SKM-1 treated with dmso at 0.1 percent for 144 hours (cell line): ENCODE data around the gene CNTNAP5.

ENCODE experiments used
- DNase-seq: peaks from one replicate; lab custom pipeline; 2025; ENCODE audit not compliant: unreplicated experiment; lab: John Stamatoyannopoulos, UW

The CNTNAP5 gene

GRCh38 chr2:124424074-124424473 lies 399.0 kb downstream of the CNTNAP5 start:
- DNase-seq, result no peak

- no peak for DNase-seq
These were observed 401.0 kb downstream of the CNTNAP5 start for GRCh38 chr2:124426122-124426521.

- no peak for DNase-seq
These were observed 401.5 kb downstream of the CNTNAP5 start for GRCh38 chr2:124426625-124427024.

- DNase-seq, result no peak
These were observed 412.7 kb downstream of the CNTNAP5 start for GRCh38 chr2:124437811-124438210.

GRCh38 chr2:124450481-124450880 lies 425.4 kb downstream of the CNTNAP5 start:
- no peak for DNase-seq

GRCh38 chr2:124476291-124476690 lies 451.2 kb downstream of the CNTNAP5 start:
- DNase-seq, result no peak

GRCh38 chr2:124478761-124479160 lies 453.7 kb downstream of the CNTNAP5 start:
- no peak for DNase-seq

GRCh38 chr2:124480958-124481357 lies 455.9 kb downstream of the CNTNAP5 start:
- no peak for DNase-seq

GRCh38 chr2:124482044-124482443 lies 457.0 kb downstream of the CNTNAP5 start:
- no peak for DNase-seq

- no peak for DNase-seq
These were observed 457.5 kb downstream of the CNTNAP5 start for GRCh38 chr2:124482551-124482950.

- DNase-seq, result no peak
These were observed 460.6 kb downstream of the CNTNAP5 start for GRCh38 chr2:124485659-124486058.

- no peak for DNase-seq
These were observed 464.6 kb downstream of the CNTNAP5 start for GRCh38 chr2:124489686-124490085.

- no peak for DNase-seq
These were observed 476.6 kb downstream of the CNTNAP5 start for GRCh38 chr2:124501575-124502152.

- DNase-seq, result no peak
These were observed 489.1 kb downstream of the CNTNAP5 start for GRCh38 chr2:124514236-124514635.

GRCh38 chr2:124520953-124521352 lies 495.9 kb downstream of the CNTNAP5 start:
- no peak for DNase-seq

GRCh38 chr2:124523096-124523495 lies 498.0 kb downstream of the CNTNAP5 start:
- no peak for DNase-seq

- no peak for DNase-seq
These were observed 499.2 kb downstream of the CNTNAP5 start for GRCh38 chr2:124524155-124524915.

- DNase-seq, result no peak
These were observed 501.1 kb downstream of the CNTNAP5 start for GRCh38 chr2:124526221-124526620.

GRCh38 chr2:124530203-124530602 lies 505.1 kb downstream of the CNTNAP5 start:
- no peak for DNase-seq

GRCh38 chr2:124533226-124533954 lies 508.3 kb downstream of the CNTNAP5 start:
- DNase-seq, result no peak

- DNase-seq, result no peak
These were observed 508.9 kb downstream of the CNTNAP5 start for GRCh38 chr2:124534028-124534427.

GRCh38 chr2:124535816-124536215 lies 510.7 kb downstream of the CNTNAP5 start:
- no peak for DNase-seq
